NCI-H2081 (cell line): ENCODE data around the gene SLC16A7.
A peak's percentile ranks its signal among the peaks of the same experiment; 100 is the strongest.

Source experiments
- DNase-seq, 2 experiments: peaks; one replicate each; lab custom pipeline; 2025; lab: John Stamatoyannopoulos, UW

The SLC16A7 gene

GRCh38 chr12:59624732-59625460, 29.1 kb downstream of the SLC16A7 start:
- DNase-seq, result no peak

GRCh38 chr12:59626382-59626781, 30.6 kb downstream of the SLC16A7 start:
- no peak for DNase-seq

GRCh38 chr12:59627582-59627981, 31.8 kb downstream of the SLC16A7 start:
- DNase-seq, result no peak

- DNase-seq, result no peak
Measured at GRCh38 chr12:59629890-59630289, 34.1 kb downstream of the SLC16A7 start.

GRCh38 chr12:59632408-59632807, 36.6 kb downstream of the SLC16A7 start:
- no peak for DNase-seq

GRCh38 chr12:59634254-59634653, 38.4 kb downstream of the SLC16A7 start:
- DNase-seq, result no peak

GRCh38 chr12:59636945-59637691, 41.3 kb downstream of the SLC16A7 start:
- no peak for DNase-seq

GRCh38 chr12:59637692-59638070, 41.9 kb downstream of the SLC16A7 start:
- no peak for DNase-seq

GRCh38 chr12:59643550-59643949, 47.7 kb downstream of the SLC16A7 start:
- peak in 1 of 2 experiments; percentile 17 for DNase-seq

GRCh38 chr12:59645242-59645641, 49.4 kb downstream of the SLC16A7 start:
- DNase-seq, result no peak

- DNase-seq, result no peak
Measured at GRCh38 chr12:59646636-59647035, 50.8 kb downstream of the SLC16A7 start.

GRCh38 chr12:59649203-59649602, 53.4 kb downstream of the SLC16A7 start:
- no peak for DNase-seq

- peak in 1 of 2 experiments; percentile 28 for DNase-seq
Measured at GRCh38 chr12:59650588-59651228, 54.9 kb downstream of the SLC16A7 start.

GRCh38 chr12:59651229-59651920, 55.5 kb downstream of the SLC16A7 start:
- no peak for DNase-seq

GRCh38 chr12:59652130-59652529, 56.3 kb downstream of the SLC16A7 start:
- DNase-seq, result no peak

GRCh38 chr12:59654061-59654460, 58.2 kb downstream of the SLC16A7 start:
- no peak for DNase-seq

GRCh38 chr12:59657266-59657665, 61.4 kb downstream of the SLC16A7 start:
- DNase-seq, result no peak

- no peak for DNase-seq
Measured at GRCh38 chr12:59657711-59658110, 61.9 kb downstream of the SLC16A7 start.

GRCh38 chr12:59660148-59660547, 64.3 kb downstream of the SLC16A7 start:
- no peak for DNase-seq

GRCh38 chr12:59660921-59661597, 65.2 kb downstream of the SLC16A7 start:
- no peak for DNase-seq

- no peak for DNase-seq
Measured at GRCh38 chr12:59664495-59664894, 68.7 kb downstream of the SLC16A7 start.

GRCh38 chr12:59665701-59666100, 69.9 kb downstream of the SLC16A7 start:
- no peak for DNase-seq
